ENCODE results near the gene RASAL2. TPM values are rescaled to one million over a fixed set of nuclear protein-coding genes. Genes with fewer than 3 reads are reported as not detected.

The RASAL2 gene
- total RNA-seq, 1 experiment from 2014 or later, result 31.6 TPM

- Histone ChIP-seq H3K27ac (ENCODE audit: low read length) (no peak overlapping the region), H3K36me3 (ENCODE audit: control insufficient read depth, insufficient read depth, low read length) (no peaks in the 10 kb centered on the region), H3K4me3 (ENCODE audit: low read depth in 2 of 2, low read length in 2 of 2) (no peak overlapping the region), H3K9me3 (ENCODE audit: control insufficient read depth, insufficient read depth, low read depth, low read length) (no peaks in the 10 kb centered on the region), H3K27me3 (ENCODE audit: control insufficient read depth, insufficient read depth, low read length) (no peaks in the 10 kb centered on the region), H3K4me1 (ENCODE audit: control insufficient read depth, insufficient read depth, low read length) (no peaks in the 10 kb centered on the region)
- POLR2A ChIA-PET, result interaction anchor here (0.7 kb wide), 1 partner anchor 27 kb away, joined by 9 read pairs; no protein-coding TSS in a partner anchor
- in situ Hi-C loops (cut with HindIII; ENCODE audit: low pct_unique_long_range_greater_than_20kb, low sequenced_read_pairs) (no loop called here), intact Hi-C loops (cut with micrococcal nuclease; ENCODE audit: unreplicated experiment) (no loop called here)
- TF ChIP-seq TCF7L2 (IDR thresholded peaks at IDR 0.05; ENCODE audit: low read depth, low read length), result no peak
- TF ChIP-seq CTCF (IDR thresholded peaks at IDR 0.05), result no peak
- TF ChIP-seq SIN3A (IDR thresholded peaks at IDR 0.05; ENCODE audit: borderline replicate concordance, insufficient read depth, low read depth, low read length), result no peak
- no peak for TF ChIP-seq POLR2AphosphoS5 (IDR thresholded peaks at IDR 0.05; ENCODE audit: low read depth, low read length)
- TF ChIP-seq, protein P1, sequence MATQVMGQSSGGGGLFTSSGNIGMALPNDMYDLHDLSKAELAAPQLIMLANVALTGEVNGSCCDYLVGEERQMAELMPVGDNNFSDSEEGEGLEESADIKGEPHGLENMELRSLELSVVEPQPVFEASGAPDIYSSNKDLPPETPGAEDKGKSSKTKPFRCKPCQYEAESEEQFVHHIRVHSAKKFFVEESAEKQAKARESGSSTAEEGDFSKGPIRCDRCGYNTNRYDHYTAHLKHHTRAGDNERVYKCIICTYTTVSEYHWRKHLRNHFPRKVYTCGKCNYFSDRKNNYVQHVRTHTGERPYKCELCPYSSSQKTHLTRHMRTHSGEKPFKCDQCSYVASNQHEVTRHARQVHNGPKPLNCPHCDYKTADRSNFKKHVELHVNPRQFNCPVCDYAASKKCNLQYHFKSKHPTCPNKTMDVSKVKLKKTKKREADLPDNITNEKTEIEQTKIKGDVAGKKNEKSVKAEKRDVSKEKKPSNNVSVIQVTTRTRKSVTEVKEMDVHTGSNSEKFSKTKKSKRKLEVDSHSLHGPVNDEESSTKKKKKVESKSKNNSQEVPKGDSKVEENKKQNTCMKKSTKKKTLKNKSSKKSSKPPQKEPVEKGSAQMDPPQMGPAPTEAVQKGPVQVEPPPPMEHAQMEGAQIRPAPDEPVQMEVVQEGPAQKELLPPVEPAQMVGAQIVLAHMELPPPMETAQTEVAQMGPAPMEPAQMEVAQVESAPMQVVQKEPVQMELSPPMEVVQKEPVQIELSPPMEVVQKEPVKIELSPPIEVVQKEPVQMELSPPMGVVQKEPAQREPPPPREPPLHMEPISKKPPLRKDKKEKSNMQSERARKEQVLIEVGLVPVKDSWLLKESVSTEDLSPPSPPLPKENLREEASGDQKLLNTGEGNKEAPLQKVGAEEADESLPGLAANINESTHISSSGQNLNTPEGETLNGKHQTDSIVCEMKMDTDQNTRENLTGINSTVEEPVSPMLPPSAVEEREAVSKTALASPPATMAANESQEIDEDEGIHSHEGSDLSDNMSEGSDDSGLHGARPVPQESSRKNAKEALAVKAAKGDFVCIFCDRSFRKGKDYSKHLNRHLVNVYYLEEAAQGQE (IDR thresholded peaks at IDR 0.05; ENCODE audit: insufficient read depth in 1 of 2, low read depth in 2 of 2, low read length in 1 of 2), result no peak
- CTCF ChIA-PET, result no interaction called here
- ATAC-seq (no peak), DNase-seq (ENCODE audit: low read depth, low spot score) (no peak)
- BruUV-seq (replicated peaks), result no TSS peak
Observed at GRCh38 chr1:178324003-178324402, 230.1 kb downstream of the RASAL2 start.

- Histone ChIP-seq H3K27me3 (ENCODE audit: control insufficient read depth, insufficient read depth, low read length) (no peaks in the 10 kb centered on the region), H3K27ac (ENCODE audit: low read length) (no peak overlapping the region), H3K4me3 (ENCODE audit: low read depth in 2 of 2, low read length in 2 of 2) (no peak overlapping the region), H3K4me1 (ENCODE audit: control insufficient read depth, insufficient read depth, low read length) (no peaks in the 10 kb centered on the region), H3K9me3 (ENCODE audit: control insufficient read depth, insufficient read depth, low read depth, low read length) (no peaks in the 10 kb centered on the region), H3K36me3 (ENCODE audit: control insufficient read depth, insufficient read depth, low read length) (no peaks in the 10 kb centered on the region)
- DNase-seq (ENCODE audit: low read depth, low spot score), result no peak
- intact Hi-C loops (cut with micrococcal nuclease; ENCODE audit: unreplicated experiment) (no loop called here), in situ Hi-C loops (cut with HindIII; ENCODE audit: low pct_unique_long_range_greater_than_20kb, low sequenced_read_pairs) (no loop called here)
- CTCF ChIA-PET, result no interaction called here
- POLR2A ChIA-PET, result no interaction called here
- no TSS peak for BruUV-seq (replicated peaks)
- TF ChIP-seq TCF7L2 (IDR thresholded peaks at IDR 0.05; ENCODE audit: low read depth, low read length), result no peak
- no peak for TF ChIP-seq CTCF (IDR thresholded peaks at IDR 0.05)
- TF ChIP-seq SIN3A (IDR thresholded peaks at IDR 0.05; ENCODE audit: borderline replicate concordance, insufficient read depth, low read depth, low read length), result no peak
- TF ChIP-seq, protein P1 (IDR thresholded peaks at IDR 0.05; ENCODE audit: insufficient read depth in 1 of 2, low read depth in 2 of 2, low read length in 1 of 2), result no peak
- TF ChIP-seq POLR2AphosphoS5 (IDR thresholded peaks at IDR 0.05; ENCODE audit: low read depth, low read length), result no peak
- ATAC-seq, result no peak
Observed at GRCh38 chr1:178328728-178329127, 234.8 kb downstream of the RASAL2 start.
